HL-60/S4 treated with phorbol 12-myristate 13-acetate at 8.2 ng/mL for 4 days and 3 days (cell line): ENCODE data around the gene UMODL1.

Experiments used
- in situ Hi-C: fragments of 300-500 bp; cut with MboI; formaldehyde crosslinking; loops from 2 replicates; pipeline ENCODE4 v1.15.0; 2022; ENCODE audit warnings: low sequenced_read_pairs

The UMODL1 gene

DNA sequence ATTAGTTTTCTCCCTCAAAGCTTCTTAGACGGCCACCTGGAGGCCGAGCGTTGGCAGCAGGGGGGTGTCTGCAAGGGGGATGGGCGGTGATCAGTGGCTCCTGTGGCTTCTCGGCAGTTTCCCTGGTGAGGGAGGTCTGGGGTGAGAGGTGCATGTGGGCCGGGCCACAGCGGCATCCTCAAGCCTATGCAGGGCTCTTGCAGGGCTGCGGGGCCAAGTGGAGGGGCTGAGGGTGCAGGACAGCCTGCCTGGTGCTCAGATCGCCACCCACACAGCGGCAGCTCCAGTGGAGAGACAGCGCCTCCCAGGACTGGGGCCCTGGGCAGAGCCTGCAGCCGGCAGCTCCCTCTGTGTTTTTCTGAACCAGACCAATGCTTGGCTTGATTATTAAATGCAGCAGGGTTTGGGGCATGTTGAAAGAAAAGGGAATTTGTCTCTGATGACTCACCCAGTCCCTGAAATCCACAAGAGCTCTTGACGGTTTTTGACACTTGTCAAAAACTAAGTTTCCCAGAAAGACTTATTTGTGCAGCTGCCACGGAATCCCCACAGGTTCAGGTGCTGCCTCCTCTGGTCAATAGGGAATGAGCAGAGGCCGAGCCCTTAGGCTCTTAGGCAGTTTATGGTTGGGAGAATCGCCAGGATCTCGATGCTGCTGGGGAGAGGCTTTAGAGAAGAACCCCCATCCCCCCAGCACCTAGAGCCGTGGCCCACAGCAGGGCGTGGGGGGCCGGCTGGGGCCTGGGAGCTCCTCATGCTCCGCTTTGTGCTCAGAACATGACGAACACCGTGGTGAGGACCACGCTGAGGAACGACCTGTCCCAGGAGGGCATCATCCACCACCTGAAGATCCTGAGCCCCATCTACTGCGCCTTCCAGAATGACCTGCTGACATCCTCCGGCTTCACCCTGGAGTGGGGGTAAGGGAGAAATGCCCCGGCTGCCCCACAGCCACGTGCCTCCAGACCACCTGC, 54.7 kb downstream of the UMODL1 start:
- in situ Hi-C loops: no loop called here

DNA sequence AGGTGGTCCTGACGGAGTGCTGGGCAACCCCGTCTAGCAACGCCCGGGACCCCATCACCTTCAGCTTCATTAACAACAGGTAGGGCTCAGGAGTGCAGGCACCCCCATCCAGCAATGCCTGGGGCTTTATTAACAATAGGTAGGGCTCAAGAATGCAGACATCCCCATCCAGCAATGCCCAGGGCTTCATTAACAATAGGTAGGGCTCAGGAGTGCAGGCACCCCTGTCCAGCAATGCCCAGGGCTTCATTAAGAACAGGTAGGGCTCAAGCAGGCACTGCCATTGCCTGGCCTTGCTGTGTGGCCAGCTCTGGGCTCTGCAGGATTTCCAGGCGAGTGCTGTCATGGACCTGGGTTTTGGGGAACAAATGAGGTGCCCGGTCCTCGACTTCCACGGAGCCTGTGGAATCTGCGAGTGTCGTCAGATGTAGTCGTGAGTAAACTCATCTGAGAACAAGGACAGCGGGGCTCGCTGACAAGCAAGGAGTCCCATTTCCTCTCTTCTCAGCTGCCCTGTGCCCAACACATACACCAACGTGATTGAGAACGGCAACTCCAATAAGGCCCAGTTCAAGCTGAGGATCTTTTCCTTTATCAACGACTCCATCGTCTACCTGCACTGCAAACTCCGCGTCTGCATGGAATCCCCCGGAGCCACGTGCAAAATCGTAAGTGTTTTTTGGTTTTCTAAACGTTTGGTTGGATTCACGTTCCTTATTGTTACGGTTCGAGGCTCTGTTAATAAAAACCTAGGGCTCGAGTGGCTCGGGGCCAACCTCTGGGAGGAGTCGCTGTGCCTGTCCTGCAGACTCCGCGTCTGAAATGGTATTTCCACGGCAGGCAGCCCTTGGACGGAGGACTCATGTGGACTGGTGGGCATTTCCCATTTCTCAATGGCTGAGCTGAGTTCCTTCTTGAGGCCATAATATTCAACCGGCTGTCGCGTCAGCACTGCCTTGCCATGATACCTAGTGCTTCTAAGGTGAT, 56.3 kb downstream of the UMODL1 start:
- in situ Hi-C loops: no loop called here

DNA sequence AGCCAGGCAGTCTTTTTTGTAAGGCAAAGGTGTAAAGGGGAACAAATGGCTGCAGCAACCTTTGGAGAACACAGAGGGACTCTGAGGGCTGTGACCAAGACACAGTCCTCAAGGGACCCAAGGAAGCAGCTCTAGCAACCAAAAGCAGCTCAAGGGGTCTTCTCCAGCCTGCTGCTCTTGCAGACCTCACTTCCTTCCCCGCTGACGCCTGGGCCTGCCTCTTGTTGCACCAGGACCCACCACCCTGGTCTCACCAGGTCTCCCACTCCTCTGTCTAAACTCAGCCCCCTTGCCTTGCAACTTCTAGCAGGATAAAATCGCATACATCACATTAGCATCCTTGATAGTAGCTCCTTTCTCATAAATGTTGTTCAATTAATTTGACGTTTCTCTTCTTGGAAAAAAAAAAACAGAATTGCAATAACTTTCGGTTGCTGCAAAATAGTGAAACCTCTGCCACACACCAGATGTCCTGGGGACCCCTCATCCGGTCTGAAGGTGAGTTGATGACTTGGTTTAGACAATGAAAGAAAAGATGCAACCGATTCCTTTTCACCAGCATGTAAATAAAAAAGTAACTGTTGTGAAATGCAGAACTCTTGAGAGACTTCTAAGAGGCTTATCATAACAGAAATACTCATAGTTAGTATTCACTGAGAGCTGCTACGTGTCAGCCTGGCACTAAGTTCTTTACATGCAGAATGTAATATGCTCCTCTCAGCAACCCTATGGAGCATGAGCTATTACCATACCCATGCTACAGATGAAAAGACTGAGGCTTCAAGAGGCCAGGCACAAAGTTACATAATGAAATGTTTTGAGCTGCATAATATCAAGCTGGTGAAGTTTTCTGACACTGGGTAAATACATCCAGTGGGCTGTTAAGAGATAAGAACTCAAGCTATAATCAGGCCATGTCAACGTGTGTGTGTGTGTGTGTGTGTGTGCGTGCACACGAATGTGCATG, 58.5 kb downstream of the UMODL1 start:
- in situ Hi-C loops: no loop called here

DNA sequence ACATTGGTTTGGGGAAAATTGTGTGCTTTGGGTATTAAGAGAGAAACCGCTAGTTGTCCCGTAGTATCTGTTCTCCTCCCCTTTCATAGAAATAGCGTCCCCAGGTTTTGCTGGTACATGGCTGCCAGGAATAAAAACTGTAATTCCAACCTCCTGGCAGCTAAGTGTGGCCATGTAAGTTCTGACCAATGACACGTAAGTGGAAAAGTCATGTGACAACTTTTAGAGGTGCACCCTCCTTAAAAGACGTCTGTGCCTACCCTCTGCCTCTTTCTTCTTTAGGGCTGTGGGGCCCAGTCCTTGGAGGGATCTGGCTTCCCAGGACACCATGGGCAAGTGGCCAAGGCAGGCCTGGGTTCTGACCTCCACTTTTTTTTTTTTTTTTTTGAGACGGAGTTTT, 59.3 kb downstream of the UMODL1 start:
- in situ Hi-C loops: no loop called here

DNA sequence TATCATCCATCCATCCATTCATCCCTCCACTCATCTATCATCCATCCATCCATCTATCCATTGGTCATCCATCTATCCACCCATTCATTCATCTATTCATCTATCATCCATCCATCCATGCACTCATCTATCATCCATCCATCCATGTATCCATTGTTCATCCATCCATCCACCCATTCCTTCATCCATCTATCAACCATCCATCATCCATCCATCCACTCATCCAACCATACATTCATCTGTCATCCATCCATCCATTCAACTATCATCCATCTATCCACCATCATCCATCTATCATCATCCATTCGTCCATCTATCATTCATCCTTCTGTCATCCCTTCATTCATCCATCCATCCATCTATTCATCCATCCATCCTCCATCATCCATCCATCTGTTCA, 61.1 kb downstream of the UMODL1 start:
- in situ Hi-C loops: no loop called here

DNA sequence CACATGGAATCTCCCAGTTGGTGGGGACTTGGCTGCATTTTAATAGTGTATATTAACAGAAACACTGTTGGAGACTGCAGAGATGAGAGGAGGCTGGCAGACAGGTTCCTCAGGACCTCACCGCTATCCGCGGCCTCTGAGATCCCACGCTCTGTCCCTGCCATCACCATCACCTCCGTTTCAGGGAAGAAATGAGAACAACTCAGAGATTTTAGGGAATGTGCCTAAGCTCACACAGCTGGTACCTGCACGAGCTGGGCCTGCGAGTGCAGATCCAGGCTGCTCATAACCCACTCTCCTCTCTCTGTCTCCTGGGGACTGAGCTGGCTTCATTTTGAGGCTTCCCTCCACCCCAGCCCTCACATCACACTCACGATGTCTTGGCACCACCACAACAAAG, 62.0 kb downstream of the UMODL1 start:
- in situ Hi-C loops: no loop called here

DNA sequence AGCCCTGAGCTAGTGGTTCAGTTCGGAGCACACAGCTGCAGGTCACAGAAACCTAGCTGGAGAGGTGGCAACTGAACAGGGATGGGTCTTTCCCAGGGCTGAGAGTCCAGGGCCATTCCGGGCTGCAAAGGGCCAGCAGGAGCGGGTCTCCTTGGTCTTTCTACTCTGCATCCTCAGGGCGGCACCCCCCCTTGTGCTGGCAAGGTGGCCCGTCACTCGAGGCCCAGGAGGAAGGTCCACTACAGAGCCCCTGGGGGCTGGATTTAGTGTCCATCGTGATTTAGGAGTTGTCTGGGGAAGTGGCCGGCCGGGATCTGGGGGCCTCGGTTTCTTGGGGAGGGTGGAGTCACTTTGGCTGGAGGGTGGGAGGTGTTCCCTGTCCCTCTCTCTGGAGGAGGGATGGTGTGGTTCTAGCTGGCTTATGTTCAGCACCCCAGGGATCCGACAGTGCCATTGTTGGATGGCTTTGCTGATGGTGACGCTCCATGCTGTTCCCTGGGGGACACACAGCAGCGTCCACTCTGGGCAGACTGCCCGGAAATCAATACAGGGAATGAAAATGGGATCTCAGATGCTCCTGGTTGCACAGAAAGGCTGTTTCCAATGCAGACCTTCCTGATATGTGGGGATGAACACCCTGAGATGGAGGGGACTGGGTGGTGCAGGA, 64.4 kb downstream of the UMODL1 start:
- in situ Hi-C loops: no loop called here

DNA sequence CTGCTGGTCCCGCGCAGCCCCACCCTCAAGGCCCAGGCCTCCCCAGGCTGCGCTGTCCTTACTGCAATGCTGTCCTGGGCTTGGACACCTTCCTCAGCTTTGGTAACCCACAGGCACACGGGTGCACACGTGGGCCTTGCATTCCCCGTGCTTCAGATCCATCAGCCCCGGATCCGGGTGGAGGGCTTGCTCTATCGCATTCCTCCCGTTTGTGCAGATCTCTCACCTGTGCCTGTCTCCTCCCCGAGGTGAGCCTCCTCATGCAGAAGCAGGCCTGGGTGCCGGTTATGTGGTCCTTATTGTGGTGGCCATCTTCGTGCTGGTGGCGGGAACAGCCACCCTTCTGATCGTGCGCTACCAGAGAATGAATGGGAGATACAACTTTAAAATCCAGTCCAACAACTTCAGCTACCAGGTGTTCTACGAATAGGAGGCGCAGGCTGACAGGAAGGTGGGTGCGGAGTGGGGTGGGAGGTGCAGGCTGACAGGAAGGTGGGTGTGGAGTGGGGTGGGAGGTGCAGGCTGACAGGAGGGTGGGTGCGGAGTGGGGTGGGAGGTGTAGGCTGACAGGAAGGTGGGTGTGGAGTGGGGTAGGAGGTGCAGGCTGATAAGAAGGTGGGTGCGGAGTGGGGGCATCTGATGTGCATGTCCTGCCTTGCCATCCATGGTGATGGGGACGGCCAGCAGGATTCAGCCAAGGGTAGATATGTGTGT, 66.2 kb downstream of the UMODL1 start:
- in situ Hi-C loops: no loop called here

DNA sequence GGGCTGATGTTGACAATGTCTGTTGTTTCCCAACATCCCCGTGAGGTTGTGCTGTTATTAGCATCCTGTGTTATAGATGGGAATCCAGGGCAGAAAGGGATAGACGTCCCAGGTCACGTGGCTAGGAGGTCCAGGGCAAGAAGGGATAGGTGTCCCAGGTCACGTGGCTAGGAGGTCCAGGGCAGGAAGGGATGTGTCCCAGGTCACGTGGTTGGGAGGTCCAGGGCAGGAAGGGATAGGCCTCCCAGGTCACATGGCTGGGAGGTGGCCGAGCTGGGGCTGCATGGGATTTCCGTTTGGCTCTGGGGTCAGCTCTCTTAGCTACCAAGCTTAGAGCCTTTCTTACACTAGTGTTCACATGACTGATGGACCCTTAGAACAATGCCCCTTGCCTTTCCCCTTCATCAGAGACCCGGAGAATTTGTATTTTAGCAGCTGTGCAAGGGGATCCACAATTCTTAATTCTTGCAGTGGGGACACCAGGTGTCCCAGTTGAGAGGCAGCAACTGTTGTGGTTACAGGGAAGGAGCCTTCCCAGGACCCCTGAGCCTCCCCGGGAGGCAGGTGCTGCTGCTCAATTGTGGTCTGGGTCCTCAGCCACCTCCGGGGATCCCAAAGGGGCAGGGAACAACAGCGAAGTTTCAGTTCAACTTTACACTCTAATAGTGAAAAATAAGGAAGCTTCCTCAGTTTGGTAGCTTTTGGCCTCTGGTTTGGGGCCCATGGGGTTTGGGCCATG, 69.2 kb downstream of the UMODL1 start:
- in situ Hi-C loops: no loop called here

DNA sequence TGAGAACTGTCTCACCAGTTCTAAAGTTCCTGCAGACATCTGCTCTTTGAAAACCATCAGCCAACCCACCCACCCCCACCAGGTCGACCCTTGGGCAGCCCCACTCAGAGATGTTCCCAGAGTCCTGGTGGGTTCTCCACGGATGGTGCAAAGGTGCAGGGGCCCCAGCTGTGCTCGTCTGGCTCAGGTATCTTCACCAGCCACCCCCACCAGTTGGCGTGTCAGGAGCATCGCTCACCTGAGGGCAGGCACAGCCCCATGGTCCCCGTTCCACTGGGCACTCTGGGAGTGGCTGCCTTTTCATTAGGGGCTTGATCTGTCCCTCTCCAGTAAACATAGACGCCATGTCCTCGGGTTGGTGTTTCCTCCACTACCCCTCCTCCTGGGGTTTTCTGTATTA, 70.5 kb downstream of the UMODL1 start:
- in situ Hi-C loops: no loop called here

DNA sequence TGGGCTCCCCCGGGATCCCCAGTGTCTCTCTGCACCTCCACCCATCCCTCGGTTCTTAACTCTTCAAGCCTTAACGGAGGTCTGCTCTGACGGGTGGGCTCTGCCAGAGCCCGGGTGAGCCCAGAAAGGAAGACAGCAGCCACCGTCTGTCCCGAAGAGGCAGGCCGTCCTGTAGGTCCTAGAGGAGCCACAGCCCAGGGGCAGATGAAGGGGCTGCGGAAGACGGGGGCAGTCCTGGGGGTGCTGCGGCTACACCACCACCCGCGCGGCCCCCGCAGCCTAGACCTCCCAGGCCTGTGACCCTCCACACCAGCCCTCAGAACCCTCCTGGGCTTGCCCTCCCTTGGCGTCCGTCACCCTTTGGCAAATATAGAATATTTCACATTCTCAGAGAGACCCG, 71.0 kb downstream of the UMODL1 start:
- in situ Hi-C loops: no loop called here

DNA sequence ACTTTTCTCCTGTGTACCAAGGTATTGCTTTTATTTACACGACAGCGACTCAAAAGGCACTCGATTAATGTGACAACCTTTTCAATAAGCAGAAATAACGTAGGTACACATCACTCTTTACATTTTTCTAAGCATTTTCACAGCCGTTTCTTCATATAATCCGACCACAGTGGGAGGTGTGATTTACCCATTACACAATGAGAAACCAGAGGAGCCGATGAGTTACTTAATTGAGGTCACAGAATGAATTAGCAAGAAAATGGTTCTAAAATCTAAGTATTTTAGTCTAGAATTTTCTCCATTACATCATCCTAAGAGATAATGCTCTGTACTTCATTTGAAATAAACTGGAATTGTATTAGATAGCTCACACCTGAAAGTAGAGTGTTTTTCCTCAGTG, 71.5 kb downstream of the UMODL1 start:
- in situ Hi-C loops: no loop called here

DNA sequence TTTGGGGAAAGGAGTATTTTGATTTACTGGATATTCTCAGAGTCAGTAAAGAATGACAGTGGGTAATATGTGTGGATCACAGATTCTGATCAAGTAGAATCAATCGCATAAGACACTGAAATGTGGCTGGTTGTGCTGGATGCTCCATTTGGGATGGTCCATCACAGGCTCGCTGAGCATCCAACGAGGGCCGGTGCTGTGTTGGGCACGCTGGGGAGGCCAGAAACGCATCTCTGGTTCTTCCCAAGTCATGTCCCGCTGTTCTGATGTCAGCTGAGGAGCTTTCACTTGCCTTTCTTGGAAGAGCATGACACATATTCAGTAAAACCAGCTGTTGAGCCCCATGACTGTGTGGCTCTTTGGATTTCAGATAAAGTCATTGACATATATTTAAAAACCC, 72.0 kb downstream of the UMODL1 start:
- in situ Hi-C loops: no loop called here

DNA sequence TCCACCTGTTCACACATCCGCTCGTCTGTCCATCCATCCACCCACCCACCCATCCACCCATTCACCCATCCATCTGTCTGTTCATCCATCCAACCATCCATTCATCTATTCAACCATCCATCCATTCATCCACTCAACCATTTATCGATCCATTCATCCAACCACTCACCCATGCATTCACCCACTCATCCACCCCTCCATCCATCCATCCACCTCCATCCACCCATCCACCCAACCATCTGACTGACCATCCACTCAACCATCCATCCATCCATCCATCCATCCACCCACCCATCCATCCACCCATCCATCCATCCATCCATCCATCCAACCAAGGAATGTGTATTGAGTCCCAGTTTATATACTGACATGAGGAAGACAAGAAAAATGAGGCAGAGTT, 73.1 kb downstream of the UMODL1 start:
- in situ Hi-C loops: no loop called here

DNA sequence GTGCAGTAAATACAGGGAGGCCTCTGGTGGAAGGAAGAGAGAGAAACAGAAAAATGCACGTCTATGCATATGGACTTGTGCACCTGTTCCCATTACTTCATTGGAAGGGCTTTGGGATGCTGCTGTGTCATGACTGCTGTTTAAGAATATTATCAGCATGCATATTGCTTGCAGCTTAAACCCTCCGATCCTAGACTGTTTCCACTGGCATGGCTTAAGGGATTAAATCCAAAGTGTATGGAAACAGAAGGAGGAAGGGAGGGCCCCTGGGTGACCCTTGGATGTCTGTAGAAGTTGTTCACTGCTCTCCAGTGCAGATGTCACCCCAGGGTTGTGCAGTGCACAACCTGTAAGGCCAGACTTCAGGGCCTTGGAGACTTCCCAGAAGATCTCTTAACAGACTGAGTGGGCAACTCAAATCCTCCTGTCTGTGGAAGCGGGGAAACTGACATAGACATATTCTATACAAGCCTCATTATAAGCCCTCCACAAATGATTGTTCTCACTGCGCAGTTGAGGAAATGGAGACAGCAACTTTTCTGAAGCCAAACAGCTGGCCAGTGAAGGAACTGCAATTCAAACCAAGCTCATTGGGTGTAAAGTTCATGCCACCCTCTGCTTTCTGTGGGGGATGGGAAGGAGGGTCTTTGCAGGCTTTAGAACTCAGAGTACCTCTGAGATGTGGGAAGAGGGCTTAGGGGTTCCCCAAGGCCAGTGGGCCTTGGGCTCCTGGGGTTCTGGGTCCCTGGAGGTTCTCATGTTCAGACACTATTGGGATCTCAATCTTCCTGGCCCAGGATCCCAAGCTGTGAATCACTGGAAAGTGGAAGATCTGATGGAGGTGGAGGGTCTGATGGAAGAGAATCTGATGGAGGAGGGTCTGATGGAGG, 73.8 kb downstream of the UMODL1 start:
- in situ Hi-C loops: no loop called here

DNA sequence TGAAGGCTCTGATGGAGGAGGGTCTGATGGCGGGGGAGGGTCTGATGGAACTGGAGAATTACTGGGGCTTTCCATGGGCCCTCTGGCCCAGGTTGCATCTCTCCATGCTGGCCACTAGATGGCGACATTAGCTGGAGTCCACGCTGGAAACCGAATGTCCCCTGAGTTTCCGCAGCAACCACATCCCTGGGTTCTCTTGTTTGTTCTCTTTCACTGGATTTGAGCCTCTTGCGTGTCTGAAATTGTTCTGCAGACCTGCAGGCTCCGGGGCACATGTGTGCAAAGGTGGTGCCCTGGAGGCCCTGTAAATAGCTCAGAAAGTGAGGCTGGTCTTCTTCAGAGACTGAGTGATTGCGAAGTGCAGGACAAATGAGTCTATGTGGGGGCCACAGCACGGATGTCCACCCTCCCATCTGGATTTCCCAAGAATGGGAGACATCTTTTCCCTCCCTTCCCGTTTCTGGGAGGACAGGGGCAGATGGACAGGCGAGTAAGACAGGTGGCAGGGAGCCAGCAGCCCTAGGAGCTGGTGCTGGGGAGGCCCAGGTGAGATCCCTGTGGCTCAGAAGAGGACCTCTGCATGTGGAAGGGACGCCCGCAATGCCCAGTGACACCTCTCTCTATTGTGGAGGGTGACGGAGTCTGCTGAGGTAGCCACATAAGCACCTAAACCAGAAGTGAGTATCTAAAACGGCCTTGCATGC, 74.6 kb downstream of the UMODL1 start:
- in situ Hi-C loops: no loop called here

DNA sequence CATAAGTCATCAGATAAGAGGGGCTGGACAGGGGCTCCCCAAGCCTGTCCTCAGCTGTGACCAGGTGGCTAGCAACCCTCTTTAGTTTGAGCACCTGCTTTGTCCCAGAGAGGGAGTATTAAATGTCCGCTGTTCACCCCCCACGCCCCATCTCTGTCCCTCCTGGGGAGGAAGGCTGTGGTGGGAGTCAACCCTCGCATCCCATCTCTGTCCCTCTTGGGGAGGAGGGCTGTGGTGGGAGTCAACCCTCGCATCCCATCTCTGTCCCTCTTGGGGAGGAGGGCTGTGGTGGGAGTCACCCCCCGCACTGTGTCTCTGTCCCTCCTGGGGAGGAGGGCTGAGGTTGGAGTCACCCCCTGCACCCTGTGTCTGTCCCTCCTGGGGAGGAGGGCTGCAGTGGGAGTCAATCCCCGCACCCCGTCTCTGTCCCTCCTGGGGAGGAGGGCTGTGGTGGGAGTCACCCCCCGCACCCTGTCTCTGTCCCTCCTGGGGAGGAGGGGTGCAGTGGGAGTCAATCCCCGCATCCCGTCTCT, 75.2 kb downstream of the UMODL1 start:
- in situ Hi-C loops: no loop called here
